ENCODE data around the gene ARR3. TPM values are rescaled to one million over a fixed set of nuclear protein-coding genes. Genes with fewer than 3 reads are reported as not detected.

ARR3 gene
- polyA plus RNA-seq, 1 donor (not counting 4 experiments of a cell fraction or from before 2014, with no cell fraction given) = not detected

DNA sequence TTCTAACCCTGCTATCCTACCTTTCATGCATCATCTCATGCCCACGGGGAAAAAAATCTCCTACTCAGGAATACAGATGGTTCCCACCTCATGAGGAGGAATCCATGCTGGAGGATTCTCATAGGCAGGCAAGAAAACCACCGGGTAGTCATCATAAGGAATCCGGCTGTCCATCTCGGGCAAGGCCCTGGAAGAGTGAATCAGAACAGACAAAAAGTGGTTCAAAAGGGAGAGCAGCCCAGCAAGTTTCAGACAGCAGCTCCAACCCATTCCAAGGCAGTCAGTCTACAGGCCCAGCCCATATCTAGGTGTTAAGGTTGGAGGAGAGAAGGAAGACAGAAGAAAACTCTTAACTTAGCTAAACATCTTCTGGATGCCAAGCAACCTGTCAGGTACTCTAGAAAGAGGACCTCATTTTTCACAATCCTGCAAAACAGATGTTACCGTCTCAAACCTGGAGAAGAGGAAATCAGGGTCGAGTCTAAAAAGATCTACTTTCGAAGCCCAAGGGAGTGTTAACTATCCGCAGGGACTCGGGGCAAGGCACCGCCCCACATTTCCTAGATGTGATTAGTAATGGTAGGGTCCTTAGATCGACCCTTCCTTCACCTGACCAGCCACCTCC lies 21.1 kb downstream of the ARR3 start:
- peaks cover 15% of the 10 kb centered on the region for H3K4me1 ChIP-seq (ENCODE audit: control insufficient read depth, extremely low read depth, insufficient read depth, low read length)
- H3K9ac ChIP-seq (ENCODE audit: control insufficient read depth, extremely low read depth, insufficient read depth, low read length) = peak overlapping the region; percentile 76
- peak overlapping the region; percentile 82 for H3K4me2 ChIP-seq (ENCODE audit: control insufficient read depth, extremely low read depth, insufficient read depth, low read depth, low read length)
- peaks cover 14% of the 10 kb centered on the region for H3K79me2 ChIP-seq (ENCODE audit: control insufficient read depth, insufficient read depth, low read length)
- peaks cover 0 to 4% of the 10 kb centered on the region in 2 experiments for H3K36me3 ChIP-seq (ENCODE audit: control insufficient read depth in 2 of 2, extremely low read depth in 1 of 2, insufficient read depth in 2 of 2, low read length in 2 of 2)
- H3K9me1 ChIP-seq (ENCODE audit: control insufficient read depth, extremely low read depth, insufficient read depth, low read length) = no peaks in the 10 kb centered on the region
- DNase-seq (ENCODE audit: low read depth, low spot score) = no peak
- TF ChIP-seq, protein P1, sequence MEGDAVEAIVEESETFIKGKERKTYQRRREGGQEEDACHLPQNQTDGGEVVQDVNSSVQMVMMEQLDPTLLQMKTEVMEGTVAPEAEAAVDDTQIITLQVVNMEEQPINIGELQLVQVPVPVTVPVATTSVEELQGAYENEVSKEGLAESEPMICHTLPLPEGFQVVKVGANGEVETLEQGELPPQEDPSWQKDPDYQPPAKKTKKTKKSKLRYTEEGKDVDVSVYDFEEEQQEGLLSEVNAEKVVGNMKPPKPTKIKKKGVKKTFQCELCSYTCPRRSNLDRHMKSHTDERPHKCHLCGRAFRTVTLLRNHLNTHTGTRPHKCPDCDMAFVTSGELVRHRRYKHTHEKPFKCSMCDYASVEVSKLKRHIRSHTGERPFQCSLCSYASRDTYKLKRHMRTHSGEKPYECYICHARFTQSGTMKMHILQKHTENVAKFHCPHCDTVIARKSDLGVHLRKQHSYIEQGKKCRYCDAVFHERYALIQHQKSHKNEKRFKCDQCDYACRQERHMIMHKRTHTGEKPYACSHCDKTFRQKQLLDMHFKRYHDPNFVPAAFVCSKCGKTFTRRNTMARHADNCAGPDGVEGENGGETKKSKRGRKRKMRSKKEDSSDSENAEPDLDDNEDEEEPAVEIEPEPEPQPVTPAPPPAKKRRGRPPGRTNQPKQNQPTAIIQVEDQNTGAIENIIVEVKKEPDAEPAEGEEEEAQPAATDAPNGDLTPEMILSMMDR (optimal IDR thresholded peaks at IDR 0.05 in 1 of 3, IDR thresholded peaks at IDR 0.05 in 1 of 3, conservative IDR thresholded peaks at IDR 0.05 in 1 of 3; ENCODE audit: extremely low read depth in 1 of 3, insufficient read depth in 2 of 3, low read length in 3 of 3) = no peak
- TF ChIP-seq EZH2 (IDR thresholded peaks at IDR 0.05; ENCODE audit: low read length) = no peak
- peak overlapping the region; percentile 52 for H3K27ac ChIP-seq (ENCODE audit: control insufficient read depth, insufficient read depth, low read length)
- H3K4me3 ChIP-seq (ENCODE audit: control insufficient read depth in 2 of 3, extremely low read depth in 1 of 3, insufficient read depth in 2 of 3, low read depth in 1 of 3, low read length in 3 of 3) = peak overlapping the region; percentile 48 to 82 (median 77)
- FAIRE-seq = no peak
- H4K20me1 ChIP-seq (ENCODE audit: control insufficient read depth, extremely low read depth, insufficient read depth, low read length) = no peaks in the 10 kb centered on the region
- dilution Hi-C loops (cut with MboI; ENCODE audit: extremely low pct_ligation_motif_present, low sequenced_read_pairs) = no loop called here
- peak overlapping the region; percentile 81 for H2AFZ ChIP-seq (ENCODE audit: control insufficient read depth, low read length)
- no peaks in the 10 kb centered on the region for H3K9me3 ChIP-seq (ENCODE audit: control insufficient read depth, low read depth, low read length)
- H3K27me3 ChIP-seq (ENCODE audit: control insufficient read depth, extremely low read depth, insufficient read depth, low read length) = no peaks in the 10 kb centered on the region

DNA sequence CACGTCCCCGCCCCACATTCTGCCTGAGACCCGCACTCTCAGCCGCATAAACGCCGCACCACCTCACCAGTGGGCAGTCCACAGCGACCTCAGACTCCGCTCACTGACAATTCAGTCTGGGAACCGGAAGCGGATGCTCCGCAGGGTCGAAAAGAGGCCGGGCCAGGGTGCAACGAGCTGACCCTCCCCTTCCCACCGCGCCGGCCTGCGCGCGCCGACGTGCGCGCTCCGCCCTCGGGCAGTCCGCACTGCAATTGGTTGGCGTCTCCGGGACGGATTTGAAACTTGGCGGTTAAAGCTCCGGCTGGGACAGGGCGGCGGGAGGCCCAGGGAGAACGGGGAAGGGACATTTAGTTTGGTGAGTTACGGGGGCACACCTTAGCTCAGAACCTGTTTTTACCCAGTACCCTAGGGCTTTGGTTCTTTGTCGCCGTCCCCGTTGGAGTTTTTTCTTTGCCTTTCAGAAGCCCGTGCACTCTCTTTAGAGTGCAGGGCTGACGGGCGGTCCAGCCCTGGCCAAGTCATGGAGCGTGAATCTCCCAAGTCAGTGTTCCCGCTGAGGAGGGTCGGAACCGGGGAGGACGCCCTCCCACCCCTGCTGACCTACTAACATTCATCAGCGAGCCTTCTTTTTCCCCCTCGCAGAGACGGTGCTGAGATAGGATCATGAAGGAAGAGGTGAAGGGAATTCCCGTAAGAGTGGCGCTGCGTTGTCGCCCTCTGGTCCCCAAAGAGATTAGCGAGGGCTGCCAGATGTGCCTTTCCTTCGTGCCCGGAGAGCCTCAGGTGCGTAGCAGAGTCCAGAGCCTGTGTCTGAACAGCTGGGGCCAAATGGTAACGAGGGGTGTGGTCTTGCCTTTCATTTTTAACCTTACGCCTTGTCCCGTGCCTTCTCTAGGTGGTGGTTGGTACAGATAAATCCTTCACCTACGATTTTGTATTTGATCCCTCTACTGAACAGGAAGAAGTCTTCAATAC lies 21.9 kb downstream of the ARR3 start, which contains the start of the genes KIF4A and PDZD11:
KIF4A (plus strand) TSS at position 312 of the 978 bp plus-strand sequence; CDS start at position 667, 355 bp downstream.
PDZD11 (minus strand) TSS at position 135 of the 978 bp plus-strand sequence. CDS start 586 bp downstream, outside the sequence.
- no peak for TF ChIP-seq EZH2 (IDR thresholded peaks at IDR 0.05; ENCODE audit: low read length)
- TF ChIP-seq, protein P1 (optimal IDR thresholded peaks at IDR 0.05 in 1 of 3, IDR thresholded peaks at IDR 0.05 in 1 of 3, conservative IDR thresholded peaks at IDR 0.05 in 1 of 3; ENCODE audit: extremely low read depth in 1 of 3, insufficient read depth in 2 of 3, low read length in 3 of 3) = no peak
- dilution Hi-C loops (cut with MboI; ENCODE audit: extremely low pct_ligation_motif_present, low sequenced_read_pairs) = no loop called here
- Histone ChIP-seq H3K4me3 (ENCODE audit: control insufficient read depth in 2 of 3, extremely low read depth in 1 of 3, insufficient read depth in 2 of 3, low read depth in 1 of 3, low read length in 3 of 3) (peak within 1 kb of the TSS; percentile 48 to 82 (median 77)), H3K9me1 (ENCODE audit: control insufficient read depth, extremely low read depth, insufficient read depth, low read length) (no peaks in the 10 kb centered on the region), H3K27me3 (ENCODE audit: control insufficient read depth, extremely low read depth, insufficient read depth, low read length) (no peaks in the 10 kb centered on the region), H3K4me1 (ENCODE audit: control insufficient read depth, extremely low read depth, insufficient read depth, low read length) (peaks cover 15% of the 10 kb centered on the region), H3K27ac (ENCODE audit: control insufficient read depth, insufficient read depth, low read length) (peak within 1 kb of the TSS; percentile 52), H3K4me2 (ENCODE audit: control insufficient read depth, extremely low read depth, insufficient read depth, low read depth, low read length) (peak within 1 kb of the TSS; percentile 82), H2AFZ (ENCODE audit: control insufficient read depth, low read length) (peak within 1 kb of the TSS; percentile 81), H3K36me3 (ENCODE audit: control insufficient read depth in 2 of 2, extremely low read depth in 1 of 2, insufficient read depth in 2 of 2, low read length in 2 of 2) (peaks cover 0 to 4% of the 10 kb centered on the region in 2 experiments), H3K79me2 (ENCODE audit: control insufficient read depth, insufficient read depth, low read length) (peaks cover 14% of the 10 kb centered on the region), H4K20me1 (ENCODE audit: control insufficient read depth, extremely low read depth, insufficient read depth, low read length) (no peaks in the 10 kb centered on the region), H3K9ac (ENCODE audit: control insufficient read depth, extremely low read depth, insufficient read depth, low read length) (peak within 1 kb of the TSS; percentile 76), H3K9me3 (ENCODE audit: control insufficient read depth, low read depth, low read length) (no peaks in the 10 kb centered on the region)
- FAIRE-seq (no peak), DNase-seq (ENCODE audit: low read depth, low spot score) (peak; percentile 11)
